ENCODE results near the gene SLC22A8.
"Not testable (repeated sequence)": the region's sequence is repeated elsewhere in the genome, so short reads cannot be mapped to it uniquely, and the experiment has no call there.

SLC22A8 gene

DNA sequence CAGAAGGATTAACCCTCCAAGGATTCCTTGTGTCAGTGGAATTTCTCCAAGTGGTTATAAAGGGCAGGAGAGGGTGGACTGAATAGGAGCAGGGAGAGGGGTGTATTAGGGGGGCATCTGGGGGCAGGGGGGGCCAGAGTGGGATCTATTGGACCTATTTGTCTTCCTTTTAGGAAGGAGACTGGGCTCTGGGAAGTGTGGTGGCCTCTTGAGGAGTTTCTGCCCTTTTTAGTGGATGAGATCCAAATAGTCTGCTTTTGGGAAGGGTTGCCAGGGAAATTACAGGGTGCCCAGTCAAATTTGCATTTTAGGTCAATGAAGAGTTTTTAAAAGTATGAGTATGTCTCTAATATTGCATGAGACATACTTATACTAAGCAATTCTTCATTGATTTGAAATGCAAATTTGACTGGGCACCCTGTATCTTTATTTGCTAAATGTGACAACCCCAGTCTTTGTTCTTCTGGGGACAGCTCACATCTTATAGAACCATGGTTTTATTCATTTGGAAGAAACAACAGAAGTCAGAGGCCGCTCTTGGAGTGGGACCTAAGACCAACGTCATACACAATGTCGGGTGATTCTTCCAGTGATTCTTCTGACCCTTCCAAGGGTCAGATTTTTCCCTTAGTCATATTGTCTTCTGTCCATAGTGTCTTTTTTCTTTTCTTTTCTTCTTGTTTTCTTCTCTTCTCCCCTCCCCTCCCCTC is 30.4 kb downstream of the SLC22A8 start:
- DNase-seq (ENCODE audit: low read depth) = no peak

DNA sequence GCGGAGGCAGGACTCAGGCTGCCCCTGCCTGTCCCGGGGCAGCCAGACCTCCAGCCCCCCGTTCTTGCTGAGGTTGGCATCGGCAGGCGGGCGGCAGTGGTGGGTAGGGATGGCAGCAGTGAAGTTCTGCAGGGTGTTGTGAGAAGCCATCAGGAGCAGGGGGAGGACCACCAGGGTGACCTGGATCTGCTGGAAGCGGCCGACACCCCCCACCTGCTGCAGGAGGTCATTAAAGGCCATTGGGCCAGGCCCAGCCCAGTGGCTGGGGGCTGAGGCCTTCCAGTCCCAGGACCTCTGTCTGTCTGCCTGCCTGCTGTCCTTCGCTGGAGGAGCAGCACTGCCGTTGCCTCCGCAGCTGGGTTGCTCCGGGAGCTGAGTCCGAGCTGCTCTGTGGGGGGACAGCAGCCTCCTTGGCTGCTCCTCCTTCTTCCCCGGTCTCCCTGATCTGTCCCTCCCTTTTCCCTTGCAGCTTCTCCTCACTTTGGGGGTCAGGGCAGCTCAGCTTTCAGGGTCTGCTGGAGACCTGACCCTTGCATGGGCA is 31.1 kb downstream of the SLC22A8 start, which contains the start of gene SLC22A6:
Gene SLC22A6 (minus strand): TSS at position 517 of the 541 bp plus-strand sequence. CDS start 277 bp downstream, at position 240.
- no peak for DNase-seq (ENCODE audit: low read depth)

DNA sequence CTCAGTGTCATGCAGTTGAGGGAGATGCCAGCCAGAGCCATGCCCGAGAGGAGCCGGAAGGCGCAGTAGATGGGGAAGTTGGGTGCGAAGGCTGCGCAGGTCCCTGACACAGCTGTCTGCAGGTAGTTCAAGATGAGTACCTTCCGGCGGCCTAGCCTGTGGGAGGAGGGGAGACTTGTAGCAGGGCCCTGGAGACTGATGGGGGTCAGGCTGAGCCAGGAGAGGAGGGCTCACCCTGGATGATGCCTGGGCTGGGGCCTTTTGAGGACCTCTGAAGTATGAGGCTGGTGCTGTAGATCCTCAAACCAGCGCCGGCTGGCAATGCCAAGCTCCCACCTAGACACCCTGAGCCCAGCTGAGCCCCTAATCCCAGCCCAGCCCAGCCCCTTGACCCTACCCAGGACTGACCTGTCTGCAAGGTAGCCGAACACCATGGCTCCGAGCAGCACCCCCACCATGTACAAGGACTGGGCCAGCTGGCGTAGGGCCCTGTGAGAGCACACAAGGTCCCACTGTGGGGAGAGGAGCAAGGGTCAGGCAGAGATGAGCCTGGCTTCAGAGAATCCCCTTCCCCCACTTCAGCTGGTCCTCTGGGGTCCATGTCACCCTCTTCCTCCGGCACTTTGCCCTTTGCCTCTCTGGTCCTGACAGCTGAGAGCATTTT is 32.0 kb downstream of the SLC22A8 start:
- no peak for DNase-seq (ENCODE audit: low read depth)

DNA sequence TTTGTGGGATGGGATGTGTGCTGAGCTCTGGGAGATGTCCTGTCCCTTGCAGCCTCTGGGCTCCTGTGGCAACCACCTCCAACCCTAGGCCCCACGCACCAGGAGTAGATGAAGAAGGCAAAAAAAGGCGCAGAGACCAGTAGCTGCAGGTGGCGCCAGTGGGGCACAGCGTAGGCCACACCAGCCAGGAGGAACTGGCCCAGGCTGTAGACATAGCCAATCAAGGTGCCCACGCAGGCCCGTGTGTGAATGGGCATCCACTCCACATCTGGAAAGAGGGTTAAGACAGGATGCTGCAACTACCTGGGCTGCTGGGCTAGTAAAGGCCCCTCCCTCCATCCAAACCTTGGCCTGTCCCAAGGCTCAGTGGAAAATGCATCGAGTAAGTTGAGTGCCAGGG is 33.9 kb downstream of the SLC22A8 start:
- DNase-seq (ENCODE audit: low read depth) = no peak

DNA sequence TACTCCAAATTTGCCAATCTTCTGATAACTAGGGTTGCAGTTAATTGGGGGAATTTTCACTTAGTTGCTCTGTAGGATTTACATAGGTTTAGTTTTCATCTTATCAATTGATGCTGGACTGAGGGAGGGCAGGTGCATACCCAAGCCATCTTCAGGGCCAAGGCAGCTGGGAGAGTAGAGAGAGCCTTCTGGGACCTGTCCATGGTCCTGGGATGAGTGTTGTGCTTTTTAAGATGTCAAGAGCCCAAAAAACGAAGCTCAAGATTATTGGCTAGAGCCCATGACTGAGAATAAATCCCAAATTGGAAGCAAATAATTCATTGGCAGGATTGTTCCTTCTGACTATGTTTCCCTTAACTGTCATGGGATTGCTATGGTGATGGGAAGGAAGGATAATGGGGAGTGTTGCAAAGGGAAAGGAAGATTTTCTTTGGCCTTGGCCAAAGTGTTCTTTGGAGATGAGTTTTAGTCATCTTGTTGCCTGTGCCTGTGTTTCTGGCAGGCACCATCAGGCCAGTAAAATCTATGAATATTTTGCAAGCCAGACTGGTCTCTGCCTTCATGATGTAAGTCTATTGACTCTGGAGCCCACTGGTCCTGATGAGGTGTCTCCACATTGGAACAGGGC is 35.4 kb downstream of the SLC22A8 start:
- DNase-seq (ENCODE audit: low read depth) = no peak

DNA sequence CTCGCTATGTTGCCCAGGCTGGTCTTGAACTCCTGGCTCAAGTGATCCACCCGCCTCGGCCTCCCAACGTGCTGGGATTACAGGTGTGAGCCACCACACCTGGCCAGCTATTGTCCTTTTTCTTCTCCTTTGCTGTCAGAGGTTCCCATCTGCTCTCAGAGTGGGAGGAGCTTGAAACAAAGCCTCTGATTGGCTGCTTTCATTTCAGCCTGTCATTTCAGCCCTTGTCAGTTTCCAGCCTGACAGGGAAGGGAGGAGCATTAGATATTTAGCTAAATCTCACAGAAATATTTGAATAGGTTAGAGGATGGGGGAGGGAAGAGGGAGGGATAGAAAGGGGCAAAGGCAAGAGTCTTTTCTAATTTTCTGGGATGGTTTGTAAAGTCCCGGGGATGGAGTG is 39.5 kb downstream of the SLC22A8 start:
- no peak for DNase-seq (ENCODE audit: low read depth)

DNA sequence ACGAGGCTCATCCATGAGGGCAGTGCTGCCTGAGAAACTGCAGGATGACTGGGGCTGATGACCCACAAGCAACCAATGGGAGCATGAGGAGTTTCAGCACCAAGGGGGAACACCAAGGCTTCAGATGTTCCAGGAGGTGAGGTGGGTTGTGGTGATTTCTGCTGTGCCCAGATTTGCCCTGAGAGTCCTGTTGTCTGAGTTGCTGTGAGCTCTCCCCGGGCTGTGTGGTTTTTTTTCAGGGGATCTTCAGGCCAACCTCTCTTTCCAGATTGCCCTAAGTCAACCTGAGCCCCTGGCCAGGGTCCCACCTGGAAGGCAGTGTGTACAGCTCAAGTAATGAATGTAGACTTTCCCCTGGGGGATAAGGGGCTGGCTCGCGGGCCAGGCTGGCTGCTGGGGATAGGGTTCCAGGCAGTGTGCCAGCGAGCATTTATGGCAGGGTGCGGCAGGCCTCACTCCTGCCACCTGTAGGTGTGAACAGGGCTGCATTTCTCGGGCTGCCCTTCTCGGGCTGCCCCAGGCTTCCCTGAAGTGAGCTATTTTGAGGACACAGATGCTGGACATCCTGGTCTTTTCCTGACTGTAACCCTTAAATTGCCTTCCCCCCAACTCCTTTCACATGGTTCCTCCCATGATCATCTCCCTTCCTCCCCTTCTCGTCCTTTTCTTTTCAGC is 40.7 kb downstream of the SLC22A8 start:
- DNase-seq (ENCODE audit: low read depth) = no peak

DNA sequence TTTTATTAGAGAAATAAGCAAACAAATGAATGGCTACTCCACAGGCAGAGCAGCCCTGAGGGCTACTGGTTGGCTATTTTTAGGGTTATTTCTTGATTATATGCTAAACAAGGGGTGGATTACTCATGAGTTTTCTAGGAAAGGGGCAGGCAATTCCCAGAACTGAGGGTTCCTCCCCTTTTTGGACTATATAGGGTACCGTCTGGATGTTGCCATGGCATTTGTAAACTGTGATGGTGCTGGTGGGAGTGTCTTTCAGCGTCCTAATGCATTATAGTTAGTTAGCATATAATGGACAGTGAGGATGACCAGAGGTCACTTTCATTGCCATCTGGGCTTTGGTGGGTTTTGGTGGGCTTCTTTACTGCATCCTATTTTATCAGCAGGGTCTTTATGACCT is 50.1 kb downstream of the SLC22A8 start:
- DNase-seq (ENCODE audit: low read depth) = no peak

DNA sequence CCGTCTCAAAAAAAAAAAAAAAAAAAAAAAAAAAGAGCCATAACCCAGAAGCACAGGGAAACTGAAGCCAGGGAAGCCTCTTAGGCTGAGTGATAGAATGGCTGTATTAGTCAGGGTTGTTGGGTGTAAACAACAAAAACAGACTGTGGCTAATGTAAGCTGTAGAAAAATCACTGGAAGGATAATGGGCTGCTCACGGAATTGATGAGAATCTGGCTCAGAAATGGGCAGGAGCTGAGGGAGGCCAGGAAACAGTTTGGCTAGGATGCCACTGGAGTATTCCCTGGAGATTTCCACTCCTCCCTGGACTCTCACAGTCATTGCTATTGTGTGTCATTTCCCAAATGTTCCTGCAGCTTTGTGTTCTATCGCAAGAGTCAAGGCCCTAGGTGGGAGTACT is 53.2 kb downstream of the SLC22A8 start:
- DNase-seq (ENCODE audit: low read depth) = no peak

DNA sequence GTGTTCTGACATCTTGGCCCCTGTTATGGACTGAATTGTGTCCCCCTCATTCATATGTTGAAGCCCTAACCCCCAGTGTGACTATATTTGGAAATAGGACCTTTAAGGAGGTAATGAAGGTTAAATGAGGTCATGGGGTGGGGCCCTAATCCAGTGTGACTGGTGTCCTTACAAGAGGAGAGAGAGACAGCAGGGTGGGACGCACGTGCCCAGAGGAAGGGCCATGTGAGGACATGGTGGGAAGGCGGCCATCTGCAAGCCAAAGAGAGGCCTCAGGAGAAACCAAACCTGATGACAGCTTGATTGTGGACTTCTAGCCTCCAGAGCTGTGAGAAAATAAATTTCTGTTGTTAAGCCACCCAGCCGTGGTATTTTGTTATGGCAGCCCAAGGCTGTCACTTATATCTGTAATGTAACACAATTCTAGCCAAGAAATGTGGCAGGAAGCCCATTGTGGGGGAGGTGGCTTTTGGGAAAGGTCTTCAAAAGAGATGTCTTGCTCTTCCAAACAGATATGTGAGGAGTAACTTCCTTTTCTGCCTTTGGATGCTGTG is 54.5 kb downstream of the SLC22A8 start:
- no peak for DNase-seq (ENCODE audit: low read depth)

DNA sequence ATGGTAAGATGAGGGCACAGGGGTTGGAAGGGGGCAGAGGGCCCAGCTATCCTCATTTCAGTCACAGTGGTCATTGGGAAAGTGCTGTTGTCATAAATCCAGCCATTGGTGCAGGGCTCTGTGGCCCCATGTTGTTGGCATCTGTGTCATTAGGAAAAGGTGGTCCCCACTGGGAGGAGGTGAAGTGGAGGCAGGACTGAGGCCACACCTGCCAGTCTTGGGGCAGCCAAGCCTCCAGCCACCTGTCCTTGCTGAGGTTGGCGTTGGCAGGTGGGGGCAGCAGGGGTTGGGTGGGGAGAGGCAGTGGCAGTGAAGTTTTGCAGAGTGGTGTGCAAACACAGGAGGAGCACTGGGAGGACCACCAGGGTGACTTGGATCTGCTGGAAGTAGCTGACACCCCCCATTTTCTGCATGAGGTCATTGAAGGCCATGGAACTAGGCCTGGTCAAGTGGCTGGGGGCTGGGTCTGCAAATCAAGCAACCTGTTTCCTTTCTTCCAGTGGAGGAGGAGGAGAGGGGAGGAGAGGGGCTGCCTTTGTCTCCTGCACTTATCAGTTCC is 56.1 kb downstream of the SLC22A8 start:
- DNase-seq (ENCODE audit: low read depth) = no peak

DNA sequence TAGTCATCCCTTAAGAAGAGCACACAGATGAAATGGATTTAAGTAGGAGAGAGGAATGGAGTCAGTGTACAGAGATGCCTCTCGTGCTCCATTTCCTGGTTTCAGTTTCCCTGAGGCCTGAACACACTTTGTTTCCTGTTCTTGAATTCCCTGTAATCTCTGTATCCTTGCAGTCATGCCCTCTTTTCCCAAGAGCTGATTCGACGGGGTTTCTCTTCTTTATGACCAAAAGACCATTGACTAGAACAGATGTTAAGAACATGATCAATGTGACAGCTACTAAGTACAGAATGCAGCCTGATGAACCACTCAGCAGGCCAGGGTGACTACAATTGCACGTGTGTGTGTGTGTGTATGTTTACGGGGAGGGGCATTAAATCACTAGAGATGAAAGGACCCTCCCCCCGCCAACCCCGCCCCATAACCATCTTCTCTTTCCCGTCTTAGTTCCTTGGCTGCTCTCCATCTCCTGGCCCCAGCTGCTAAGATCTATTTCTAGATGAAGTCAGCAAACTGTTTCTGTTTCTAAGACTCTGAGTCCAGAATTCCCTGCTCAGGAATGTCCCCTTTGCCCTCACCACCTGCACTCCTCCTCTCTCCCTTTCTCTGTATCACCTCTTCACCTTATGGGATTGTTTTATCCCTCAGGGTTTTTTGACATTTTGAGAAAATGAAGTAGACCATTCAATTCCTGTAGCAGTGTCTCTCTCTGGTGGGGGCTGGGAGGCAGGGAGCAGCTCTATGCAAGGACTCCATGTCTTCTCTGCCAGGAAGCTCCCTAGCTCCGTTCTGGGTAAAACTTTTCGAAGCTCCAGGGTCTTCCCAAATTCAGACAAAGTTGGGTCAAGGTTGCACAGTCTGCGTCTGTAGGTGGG is 56.9 kb downstream of the SLC22A8 start:
- DNase-seq (ENCODE audit: low read depth) = peak; percentile 10

DNA sequence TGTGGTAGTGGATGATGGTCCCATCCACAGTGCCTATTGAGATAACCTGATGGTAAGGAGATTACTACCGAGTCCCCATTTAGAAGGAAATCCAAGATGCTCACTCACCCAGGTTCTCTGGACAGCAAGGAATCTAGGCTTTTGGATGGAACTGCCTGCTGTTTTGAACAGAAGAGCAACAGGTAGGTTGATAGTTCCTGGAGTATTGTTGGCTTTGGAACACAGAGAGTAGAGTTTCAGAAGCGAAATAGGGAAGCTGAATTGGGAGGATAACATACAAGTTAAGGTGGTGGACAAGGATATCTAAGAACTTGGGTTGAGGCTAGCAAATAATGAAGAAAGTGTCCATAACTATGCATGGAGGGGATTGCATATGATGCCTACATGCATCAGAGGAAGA is 58.5 kb downstream of the SLC22A8 start:
- no peak for DNase-seq (ENCODE audit: low read depth)

DNA sequence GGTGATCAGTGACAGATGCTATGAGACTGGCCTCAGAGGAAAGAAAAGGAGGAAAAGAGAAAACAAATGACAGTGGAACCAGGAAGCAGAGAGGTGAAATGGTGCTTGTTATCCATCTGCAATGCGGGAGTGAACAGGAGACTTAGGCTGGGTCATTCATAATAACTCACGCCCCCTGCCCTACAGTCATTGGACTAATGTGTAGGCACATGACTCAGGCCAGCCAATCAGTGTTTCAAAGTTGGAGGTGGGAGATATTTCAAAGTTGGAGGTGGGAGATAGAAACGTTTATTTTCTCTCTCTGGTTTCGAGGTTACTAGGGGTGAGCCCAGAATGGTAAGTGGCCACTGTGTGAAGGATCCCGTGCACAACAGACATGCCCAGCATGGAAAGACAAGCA is 61.2 kb downstream of the SLC22A8 start:
- no peak for DNase-seq (ENCODE audit: low read depth)

DNA sequence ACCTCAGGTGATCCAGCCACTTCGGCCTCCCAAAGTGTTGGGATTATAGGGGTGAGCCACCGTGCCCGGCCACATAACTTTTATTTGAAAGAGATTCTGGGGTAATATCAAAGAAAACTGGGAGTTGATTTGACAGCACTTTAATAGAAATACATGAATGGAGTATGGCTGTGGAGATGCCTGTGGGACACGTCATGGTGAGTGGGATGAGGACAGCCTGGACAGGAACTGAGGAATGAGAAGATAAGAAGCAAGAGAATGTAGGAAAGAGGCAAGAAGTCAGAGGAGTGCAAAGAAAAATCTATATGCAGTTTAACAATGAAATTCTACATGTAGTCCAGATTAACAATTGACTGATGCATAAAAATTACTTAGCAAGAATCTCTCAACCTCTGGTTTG is 61.8 kb downstream of the SLC22A8 start:
- no peak for DNase-seq (ENCODE audit: low read depth)

DNA sequence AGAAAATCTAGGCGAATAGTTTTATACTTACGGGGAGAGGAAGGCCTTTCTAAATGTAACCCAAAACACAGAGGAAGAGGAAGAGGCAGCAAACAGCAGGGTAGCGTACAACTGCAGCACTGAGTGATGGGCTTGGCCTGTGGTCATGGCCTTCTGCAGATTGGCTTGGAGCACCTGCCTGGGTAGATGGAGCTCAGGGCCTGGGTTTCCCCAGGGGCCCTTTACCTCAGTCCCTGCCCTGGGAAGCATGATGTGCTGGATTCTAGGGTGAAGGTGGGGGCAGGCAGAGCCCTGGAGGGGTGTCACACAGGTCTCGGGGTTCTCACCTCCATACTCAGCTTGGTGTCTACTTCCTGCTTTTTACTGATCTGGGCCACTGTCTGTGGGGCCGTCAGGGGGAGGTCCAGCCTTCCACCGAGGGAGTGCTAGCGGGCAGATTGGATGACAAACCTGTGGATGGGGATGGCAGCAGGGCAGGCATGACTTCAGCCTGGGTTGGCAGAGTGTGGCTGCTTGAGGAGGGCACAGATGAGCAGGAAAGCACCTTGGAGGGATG is 66.8 kb downstream of the SLC22A8 start:
- no peak for DNase-seq (ENCODE audit: low read depth)

DNA sequence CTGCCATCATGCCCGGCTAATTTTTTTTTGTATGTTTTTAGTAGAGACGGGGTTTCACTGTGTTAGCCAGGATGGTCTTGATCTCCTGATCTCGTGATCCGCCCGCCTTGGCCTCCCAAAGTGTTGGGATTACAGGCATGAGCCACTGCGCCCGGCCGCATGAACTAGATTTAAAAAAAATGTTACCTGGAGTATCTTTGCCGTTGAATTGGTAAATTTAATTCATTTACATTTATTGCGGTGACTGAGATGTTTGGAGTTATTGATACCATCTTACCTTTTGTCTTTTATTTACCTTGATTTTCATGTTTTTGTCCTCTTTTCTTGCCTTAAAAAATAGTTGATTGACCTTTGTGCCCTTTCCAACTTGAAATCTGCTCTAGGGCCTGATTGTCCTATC is 70.1 kb downstream of the SLC22A8 start:
- DNase-seq (ENCODE audit: low read depth) = not testable (repeated sequence)

All from GM04504 (cell line).